ENCODE measurements around the gene LEF1. TPM values are rescaled to one million over a fixed set of nuclear protein-coding genes. Genes with fewer than 3 reads are reported as not detected.

LEF1 gene
- total and polyA plus RNA-seq, 9 of the 15 experiments (the other 6 are each of a cell fraction or from before 2014, with no cell fraction given) = 15.1 to 81.1 (median 29.7) TPM

DNA sequence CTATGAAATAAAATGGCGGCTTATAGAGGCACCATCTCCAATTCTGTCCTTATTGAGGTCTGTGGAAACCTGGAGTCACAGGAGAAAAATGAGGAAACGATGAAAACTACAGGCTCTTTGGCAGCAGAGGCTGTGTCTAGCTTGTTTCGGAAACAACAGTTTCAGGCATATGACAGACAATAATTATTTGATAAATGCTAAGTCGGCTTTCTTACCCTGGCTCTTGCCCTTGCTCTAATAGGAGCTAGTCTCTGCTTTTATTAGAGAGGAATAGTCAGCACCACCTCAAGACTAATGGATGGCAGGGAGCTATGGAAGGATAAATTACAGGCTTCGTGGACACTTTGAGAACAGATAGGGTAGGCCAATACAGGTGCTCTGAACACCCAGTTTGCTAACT lies 154.8 kb downstream of the LEF1 start:
- CTCF ChIA-PET (ENCODE audit: low intra/inter-chr PET ratio) = no interaction called here
- no peak overlapping the region for H3K4me3 ChIP-seq
- intact Hi-C loops (cut with micrococcal nuclease) (no loop called here), in situ Hi-C loops (cut with MboI) (no loop called here)
- DNase-seq (ENCODE audit: extremely low read depth in 1 of 4, low spot score in 3 of 4) (no peak), FAIRE-seq (no peak), ATAC-seq (no peak)
- no peaks in the 10 kb centered on the region for H3K27me3 ChIP-seq (ENCODE audit: control insufficient read depth in 2 of 2, insufficient read depth in 2 of 2, low read length in 2 of 2)
- POLR2A ChIA-PET = interaction anchor here (0.7 to 1.3 kb wide), 4 partner anchors 10 to 521 kb away, joined by 3 read pairs; no protein-coding TSS in a partner anchor
- TF ChIP-seq C11orf30 (IDR thresholded peaks at IDR 0.05; ENCODE audit: low read depth) = peak; percentile 40; the same call in 1 of the 2 replicates
- TF ChIP-seq NFIC (IDR thresholded peaks at IDR 0.05) = no peak
- peak; percentile 37 for TF ChIP-seq MAFF (IDR thresholded peaks at IDR 0.05; ENCODE audit: low read length)
- peak; percentile 43; the same call in 1 of the 2 replicates for TF ChIP-seq MAFK (IDR thresholded peaks at IDR 0.05; ENCODE audit: low read length)
- TF ChIP-seq ZNF316 (IDR thresholded peaks at IDR 0.05) = peak; percentile 62
- TF ChIP-seq PTTG1 (tag; IDR thresholded peaks at IDR 0.05; ENCODE audit: low read depth) = no peak
- H3K9me1 ChIP-seq (ENCODE audit: control insufficient read depth, insufficient read depth, low read length) = no peaks in the 10 kb centered on the region
- no peak overlapping the region for H2AFZ ChIP-seq (ENCODE audit: low read depth, low read length)
- H3K9me3 ChIP-seq (replicated peaks; ENCODE audit: control insufficient read depth, insufficient read depth, low read depth, low read length) = no peaks in the 10 kb centered on the region
- WGBS (ENCODE audit: insufficient coverage, low coverage, missing lambda C conversion rate) = 87% methylated on average over 5 of the region's 5 CpGs
- H3K4me2 ChIP-seq (ENCODE audit: insufficient read depth, low read length) = no peak overlapping the region
- H3K79me2 ChIP-seq (ENCODE audit: control insufficient read depth, insufficient read depth, low read length) = no peaks in the 10 kb centered on the region
- H3K4me1 ChIP-seq (replicated peaks in 1 of 2; ENCODE audit: control insufficient read depth in 2 of 2, insufficient read depth in 2 of 2, low read length in 2 of 2) = peaks cover 4 to 7% of the 10 kb centered on the region in 2 experiments; a peak in 3 of 5 replicates
- H3K9ac ChIP-seq (ENCODE audit: insufficient read depth in 1 of 2, low read depth in 2 of 2, low read length in 2 of 2) = no peak overlapping the region
- H4K20me1 ChIP-seq (replicated peaks; ENCODE audit: control insufficient read depth, insufficient read depth, low read length) = no peaks in the 10 kb centered on the region
- peaks cover 37% of the 10 kb centered on the region; the same call in 2 of the 3 replicates for H3K36me3 ChIP-seq (ENCODE audit: control insufficient read depth, insufficient read depth, low read length)
- no TSS peak for BruUV-seq (replicated peaks)
- H3K27ac ChIP-seq (ENCODE audit: extremely low read depth, low read depth, low read length) = no peak overlapping the region

GRCh38 chr4:108013327-108013726 lies 155.4 kb downstream of the LEF1 start:
- intact Hi-C loops (cut with micrococcal nuclease) = no loop called here
- H4K20me1 ChIP-seq (replicated peaks; ENCODE audit: control insufficient read depth, insufficient read depth, low read length) = no peaks in the 10 kb centered on the region
- ATAC-seq (peak; percentile 69), FAIRE-seq (no peak), DNase-seq (ENCODE audit: extremely low read depth in 1 of 4, low spot score in 3 of 4) (no peak)
- no peak overlapping the region for H3K27ac ChIP-seq (ENCODE audit: extremely low read depth, low read depth, low read length)
- no peaks in the 10 kb centered on the region for H3K9me3 ChIP-seq (replicated peaks; ENCODE audit: control insufficient read depth, insufficient read depth, low read depth, low read length)
- 0 out of 3 replicates have a peak, but pooled peaks cover 5% of the 10 kb centered on the region for H3K79me2 ChIP-seq (ENCODE audit: control insufficient read depth, insufficient read depth, low read length)
- H3K36me3 ChIP-seq (ENCODE audit: control insufficient read depth, insufficient read depth, low read length) = peaks cover 34% of the 10 kb centered on the region; the same call in 2 of the 3 replicates
- no peaks in the 10 kb centered on the region for H3K27me3 ChIP-seq (ENCODE audit: control insufficient read depth in 2 of 2, insufficient read depth in 2 of 2, low read length in 2 of 2)
- H3K4me2 ChIP-seq (ENCODE audit: insufficient read depth, low read length) = no peak overlapping the region; the same call in 1 of the 2 replicates
- H3K4me3 ChIP-seq = no peak overlapping the region
- no peak overlapping the region for H2AFZ ChIP-seq (ENCODE audit: low read depth, low read length)
- no TSS peak for BruUV-seq (replicated peaks)
- peaks cover 4 to 7% of the 10 kb centered on the region in 2 experiments; a peak in 3 of 5 replicates for H3K4me1 ChIP-seq (replicated peaks in 1 of 2; ENCODE audit: control insufficient read depth in 2 of 2, insufficient read depth in 2 of 2, low read length in 2 of 2)
- H3K9ac ChIP-seq (ENCODE audit: insufficient read depth in 1 of 2, low read depth in 2 of 2, low read length in 2 of 2) = no peak overlapping the region
- CTCF ChIA-PET (ENCODE audit: low intra/inter-chr PET ratio) = no interaction called here
- no peaks in the 10 kb centered on the region for H3K9me1 ChIP-seq (ENCODE audit: control insufficient read depth, insufficient read depth, low read length)
- in situ Hi-C loops (cut with MboI) = no loop called here
- POLR2A ChIA-PET = interaction anchor here (0.7 to 1.3 kb wide), 3 partner anchors 9 to 19 kb away, joined by 3 read pairs; no protein-coding TSS in a partner anchor
- 0 out of 4 replicates have a peak, but pooled peaks of 1 of the 2 experiments have one; percentile 21 for TF ChIP-seq FOXK2 (conservative IDR thresholded peaks at IDR 0.05 in 1 of 2, IDR thresholded peaks at IDR 0.05 in 1 of 2; ENCODE audit: low read depth in 2 of 2)
- TF ChIP-seq SOX6 (IDR thresholded peaks at IDR 0.05) = 0 out of 2 replicates have a peak, but pooled peaks have one; percentile 14
- no peak for TF ChIP-seq ZKSCAN1 (IDR thresholded peaks at IDR 0.05; ENCODE audit: low read depth, low read length)
- no peak for TF ChIP-seq NEUROD1 (IDR thresholded peaks at IDR 0.05; ENCODE audit: borderline replicate concordance, low read depth, low read length, partially characterized antibody)
- TF ChIP-seq TCF3 (CRISPR knock-in tag; IDR thresholded peaks at IDR 0.05) = 0 out of 2 replicates have a peak, but pooled peaks have one; percentile 22
- TF ChIP-seq CHCHD3 (CRISPR knock-in tag; IDR thresholded peaks at IDR 0.05) = no peak
- no peak for TF ChIP-seq ATF6 (CRISPR knock-in tag; IDR thresholded peaks at IDR 0.05)
- no peak for TF ChIP-seq ZBTB26 (CRISPR knock-in tag; IDR thresholded peaks at IDR 0.05)
- no peak for TF ChIP-seq TBL1XR1 (IDR thresholded peaks at IDR 0.05; ENCODE audit: low read length in 2 of 2)
- no peak for TF ChIP-seq CC2D1A (IDR thresholded peaks at IDR 0.05)

Data from K562 (cell line).